DMS53 treated with DMSO at 0.1 percent for 48 hours (cell line): ENCODE results near the gene USP31.
A peak's percentile ranks its signal among the peaks of the same experiment; 100 is the strongest.

Experiments
- DNase-seq: peaks from one replicate; lab custom pipeline; 2025; ENCODE audit not compliant: unreplicated experiment; lab: John Stamatoyannopoulos, UW

USP31 gene

GRCh38 chr16:23024044-23024443, 125.2 kb downstream of the USP31 start:
- DNase-seq: no peak

DNA sequence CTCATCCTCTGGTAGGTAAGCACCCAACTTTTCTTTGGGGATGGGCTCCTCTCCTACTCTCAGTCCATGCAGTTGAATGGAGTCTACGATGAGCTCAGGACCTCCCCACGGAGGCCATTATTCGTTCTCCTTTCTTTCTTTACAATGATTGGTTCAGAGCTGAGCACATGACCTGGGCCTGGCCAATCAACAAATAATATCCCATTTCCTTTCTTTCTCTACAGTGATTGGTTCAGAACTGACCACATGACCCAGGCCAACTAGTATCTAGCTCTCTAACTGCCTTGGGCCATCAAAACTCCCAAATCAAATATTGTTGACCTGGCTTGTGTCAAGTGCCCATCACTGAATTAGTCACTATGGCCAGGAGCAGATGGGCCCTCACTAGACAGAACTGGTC, 129.2 kb downstream of the USP31 start:
- peak; percentile 6 for DNase-seq

GRCh38 chr16:23016368-23016767, 132.9 kb downstream of the USP31 start:
- peak; percentile 38 for DNase-seq

DNA sequence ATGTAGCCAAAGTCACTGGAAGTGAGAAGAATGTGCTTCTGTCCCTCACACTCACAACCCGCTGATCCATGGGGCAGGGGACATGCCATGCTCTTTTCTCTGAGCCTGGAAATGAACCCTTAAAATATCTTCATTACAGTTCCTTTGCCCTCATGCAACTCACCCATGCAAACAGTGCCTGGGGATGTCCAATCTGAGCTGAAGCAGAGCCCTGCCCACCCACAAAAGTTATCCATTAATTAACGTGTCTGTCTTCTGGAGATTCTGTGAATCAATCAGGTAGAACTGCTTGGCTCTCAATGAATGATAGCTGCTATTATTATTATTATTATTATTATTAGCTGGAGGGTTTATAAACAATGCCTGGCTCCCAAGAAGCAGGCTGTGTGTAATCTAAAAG, 133.7 kb downstream of the USP31 start:
- DNase-seq: no peak

DNA sequence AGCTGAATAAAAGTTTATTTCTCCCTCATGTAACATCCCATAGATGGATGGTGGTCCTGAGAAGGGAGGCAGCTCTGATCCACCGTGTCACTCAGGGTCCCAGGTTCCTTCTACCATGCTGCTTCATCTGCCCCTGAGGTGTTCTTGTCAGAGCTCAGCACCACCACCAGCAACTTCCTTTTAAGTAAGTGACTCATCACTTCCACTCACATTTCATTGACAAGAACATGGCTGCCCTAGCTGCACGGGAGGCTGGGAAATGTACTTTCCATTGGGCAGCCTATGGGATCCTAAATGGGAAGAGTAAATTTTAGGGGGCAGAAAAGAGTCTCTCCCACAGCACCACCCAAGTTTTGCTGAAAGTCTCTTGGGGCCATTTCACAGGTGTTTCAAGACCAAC, 134.7 kb downstream of the USP31 start:
- no peak for DNase-seq
